HG03196 (cell line): ENCODE results near the gene CAND2.
"Not testable (repeated sequence)": the region's sequence is repeated elsewhere in the genome, so short reads cannot be mapped to it uniquely, and the experiment has no call there.

Experiments
- ATAC-seq: cut with Tn5 transposase; IDR thresholded peaks from one replicate; pipeline ENCODE4 v1.9.1; 2021; ENCODE audit not compliant: unreplicated experiment

Gene CAND2

GRCh38 chr3:12828751-12829150, 32.3 kb downstream of the CAND2 start:
- ATAC-seq: no peak

- no peak for ATAC-seq
Observed at GRCh38 chr3:12829404-12829803, 32.9 kb downstream of the CAND2 start.

GRCh38 chr3:12829886-12830784, 33.7 kb downstream of the CAND2 start:
- ATAC-seq: no peak

GRCh38 chr3:12830785-12831156, 34.3 kb downstream of the CAND2 start:
- ATAC-seq: no peak

- no peak for ATAC-seq
Observed at GRCh38 chr3:12831301-12831866, 34.9 kb downstream of the CAND2 start.

- no peak for ATAC-seq
Observed at GRCh38 chr3:12832350-12833221, 36.1 kb downstream of the CAND2 start.

- no peak for ATAC-seq
Observed at GRCh38 chr3:12833222-12834161, 37.0 kb downstream of the CAND2 start.

GRCh38 chr3:12835052-12835665, 38.7 kb downstream of the CAND2 start:
- no peak for ATAC-seq

- no peak for ATAC-seq
Observed at GRCh38 chr3:12837295-12837986, 41.0 kb downstream of the CAND2 start.

GRCh38 chr3:12838179-12838965, 41.9 kb downstream of the CAND2 start:
- no peak for ATAC-seq

GRCh38 chr3:12839156-12839946, 42.9 kb downstream of the CAND2 start:
- ATAC-seq: no peak

- not testable (repeated sequence) for ATAC-seq
Observed at GRCh38 chr3:12840148-12840547, 43.7 kb downstream of the CAND2 start.

GRCh38 chr3:12840591-12841148, 44.2 kb downstream of the CAND2 start:
- ATAC-seq: peak; percentile 33

GRCh38 chr3:12841149-12841969, 44.9 kb downstream of the CAND2 start, which contains the start of gene RPL32:
RPL32 (minus strand) TSS chr3:12841565; CDS start chr3:12840237, 1,328 bp downstream.
- peak; percentile 88 for ATAC-seq

- ATAC-seq: no peak
Observed at GRCh38 chr3:12841970-12842328, 45.5 kb downstream of the CAND2 start.

- ATAC-seq: no peak
Observed at GRCh38 chr3:12842469-12842868, 46.0 kb downstream of the CAND2 start.

GRCh38 chr3:12845811-12846210, 49.3 kb downstream of the CAND2 start:
- no peak for ATAC-seq
